ENCODE results near the gene ATRN.

GRCh38 chr20:3465301-3465700, 5.5 kb upstream of the ATRN start:
- no peak for TF ChIP-seq POLR2AphosphoS5 (IDR thresholded peaks at IDR 0.05)
- TF ChIP-seq CTCF (IDR thresholded peaks at IDR 0.05): no peak
- no peak for TF ChIP-seq EP300 (IDR thresholded peaks at IDR 0.05)
- TF ChIP-seq POLR2A (IDR thresholded peaks at IDR 0.05): no peak
